HG03432 (cell line): Measurements from ENCODE around the gene DNM1.
"Not testable (repeated sequence)": the region's sequence is repeated elsewhere in the genome, so short reads cannot be mapped to it uniquely, and the experiment has no call there.

Experiments
- ATAC-seq: cut with Tn5 transposase; IDR thresholded peaks from one replicate; pipeline ENCODE4 v1.9.1; 2021; ENCODE audit warnings: mild to moderate bottlenecking, moderate library complexity; ENCODE audit not compliant: unreplicated experiment

DNM1 gene

DNA sequence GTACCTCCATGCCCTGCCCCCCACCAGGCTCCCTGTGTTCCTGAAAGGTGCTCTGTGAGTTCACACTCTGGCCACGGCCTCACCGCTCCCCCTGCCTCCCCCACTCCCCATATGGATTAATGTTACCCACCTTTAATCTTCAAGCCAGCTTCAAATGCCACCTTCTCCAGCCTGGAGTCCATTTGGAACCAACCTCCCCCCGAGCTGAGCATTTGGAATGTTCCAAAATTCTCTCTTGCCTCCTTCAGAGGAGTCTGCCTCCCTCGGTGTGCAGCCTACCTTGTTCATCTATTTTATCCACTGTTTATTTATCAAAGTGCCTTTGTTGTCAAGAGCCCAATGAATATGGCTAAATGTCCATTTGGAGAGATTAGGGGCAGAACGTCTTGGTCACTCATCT, 68.3 kb downstream of the DNM1 start:
- no peak for ATAC-seq

DNA sequence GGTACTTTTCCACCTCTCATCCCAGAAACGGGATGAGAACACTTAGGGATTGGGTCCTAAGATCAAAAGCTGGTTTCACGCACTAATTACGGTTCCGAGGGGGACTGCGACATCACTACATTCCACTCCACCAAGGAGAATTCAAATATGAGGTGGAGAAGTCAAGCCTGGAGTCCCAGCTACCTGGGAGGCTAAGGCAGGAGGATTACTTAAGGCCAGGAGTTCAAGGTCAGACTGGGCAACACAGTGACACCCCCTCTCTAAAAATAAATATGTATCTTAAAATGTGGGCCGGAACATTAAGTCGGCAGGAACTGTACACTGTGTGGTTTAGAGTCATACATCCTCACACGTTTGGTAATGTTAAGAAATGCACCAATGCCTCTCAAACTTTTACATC, 71.1 kb downstream of the DNM1 start:
- ATAC-seq, result no peak

DNA sequence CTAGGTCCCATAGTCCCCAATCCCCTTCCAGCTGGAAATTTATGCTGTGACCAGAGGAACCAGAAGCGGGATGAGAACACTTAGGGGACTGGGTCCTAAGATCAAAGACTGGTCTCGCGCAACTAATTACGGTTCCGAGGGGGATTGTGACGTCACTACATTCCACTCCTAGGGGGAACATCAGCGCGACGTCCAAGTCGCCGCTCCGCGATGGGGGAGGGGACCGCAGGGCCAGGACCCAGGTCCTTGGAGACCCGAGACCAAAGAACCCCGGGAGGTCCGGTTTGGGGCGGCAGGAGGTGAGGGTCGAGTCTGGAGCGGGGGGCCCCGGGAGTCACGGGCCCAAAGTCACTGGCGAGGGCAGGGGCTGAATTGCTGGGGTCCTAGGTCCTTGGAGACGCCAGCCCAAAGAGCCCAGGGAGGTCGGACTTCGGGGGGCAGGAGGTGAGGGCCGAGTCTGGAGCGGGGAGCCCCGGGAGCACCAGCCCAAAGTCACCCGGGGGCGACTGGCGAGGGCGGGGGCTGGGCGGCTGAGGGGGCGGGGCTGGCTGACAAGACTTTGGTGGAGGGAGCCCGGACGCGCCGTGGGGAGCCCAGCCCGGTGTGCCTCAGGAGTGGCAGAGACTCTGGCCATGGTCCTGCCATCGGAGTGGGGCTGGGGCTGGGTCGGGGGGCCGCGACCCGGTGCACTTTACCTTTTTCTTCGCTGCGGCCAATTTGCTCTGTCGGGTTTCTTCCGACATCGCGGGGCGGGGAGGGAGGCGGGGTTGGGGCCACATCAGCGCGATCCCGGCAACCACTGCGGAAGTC, 72.2 kb downstream of the DNM1 start, which contains the start of gene GOLGA2:
Gene GOLGA2, minus strand, starts transcription at position 810 of the 810 bp plus-strand sequence. Its CDS starts 31 bp downstream, at position 779.
- peak; percentile 61 for ATAC-seq

DNA sequence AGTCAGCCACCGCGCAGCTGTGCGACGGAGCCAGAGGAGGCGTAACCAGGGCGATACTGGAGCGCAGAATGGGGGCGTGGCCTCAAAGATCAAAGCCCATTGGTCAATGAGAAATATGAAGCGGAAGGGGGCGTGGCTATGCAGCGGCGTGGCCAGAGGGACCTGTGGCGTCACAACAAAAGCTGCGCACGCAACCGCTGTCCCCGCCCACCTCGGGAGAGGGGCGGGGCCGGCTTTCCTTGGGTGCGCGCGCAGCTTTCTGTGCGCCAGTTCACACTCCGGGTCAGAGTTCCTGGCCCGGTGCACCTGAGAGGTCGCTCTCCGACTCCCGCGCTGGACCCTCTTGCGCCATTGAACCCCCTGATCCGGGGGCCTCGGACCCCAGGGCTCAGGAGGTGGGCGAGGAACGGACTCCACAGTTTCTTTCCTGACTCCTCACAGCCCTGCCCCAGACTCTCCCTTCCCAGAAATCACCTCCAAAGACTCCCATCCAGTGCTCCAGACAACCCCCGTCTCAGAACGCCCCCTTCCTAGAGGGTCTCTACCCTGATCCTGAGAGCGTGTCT, 72.9 kb downstream of the DNM1 start, which contains the start of gene SWI5:
Gene SWI5, plus strand, starts transcription at position 269 of the 566 bp plus-strand sequence.
- ATAC-seq, result peak; percentile 96

DNA sequence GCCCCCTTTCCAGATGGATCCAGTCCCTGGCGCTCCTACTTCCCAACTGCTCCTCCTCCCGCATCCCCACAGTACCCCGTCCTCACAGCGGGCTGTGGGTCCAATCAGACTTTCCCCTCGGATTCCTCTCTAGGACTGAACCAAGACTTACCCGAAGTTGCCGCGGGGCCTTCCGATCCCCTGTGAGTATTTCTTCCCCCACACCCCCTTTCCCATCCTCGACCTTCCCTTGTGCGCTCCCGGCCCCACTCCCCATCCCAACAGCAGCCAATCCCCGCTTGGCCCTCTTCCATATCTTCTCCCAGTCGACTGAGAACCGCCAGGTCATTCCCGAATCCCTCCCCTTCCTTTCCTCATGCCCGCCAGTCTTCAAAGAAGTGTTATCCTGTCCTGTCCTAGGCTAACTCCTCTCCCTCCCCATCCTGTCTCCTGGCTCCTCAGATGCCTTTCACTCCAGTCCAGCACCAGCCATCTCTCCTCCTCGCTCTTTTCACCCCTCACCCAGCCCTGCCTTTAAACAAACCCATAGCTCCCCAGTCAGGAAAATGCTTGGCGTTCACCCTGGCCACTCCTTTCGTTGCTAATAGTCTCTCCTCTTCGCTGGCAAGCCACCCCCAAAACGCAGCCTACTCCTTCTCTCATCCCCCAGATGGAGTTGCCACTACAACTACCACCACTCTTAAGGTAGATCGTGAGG, 73.5 kb downstream of the DNM1 start:
- ATAC-seq, result no peak

DNA sequence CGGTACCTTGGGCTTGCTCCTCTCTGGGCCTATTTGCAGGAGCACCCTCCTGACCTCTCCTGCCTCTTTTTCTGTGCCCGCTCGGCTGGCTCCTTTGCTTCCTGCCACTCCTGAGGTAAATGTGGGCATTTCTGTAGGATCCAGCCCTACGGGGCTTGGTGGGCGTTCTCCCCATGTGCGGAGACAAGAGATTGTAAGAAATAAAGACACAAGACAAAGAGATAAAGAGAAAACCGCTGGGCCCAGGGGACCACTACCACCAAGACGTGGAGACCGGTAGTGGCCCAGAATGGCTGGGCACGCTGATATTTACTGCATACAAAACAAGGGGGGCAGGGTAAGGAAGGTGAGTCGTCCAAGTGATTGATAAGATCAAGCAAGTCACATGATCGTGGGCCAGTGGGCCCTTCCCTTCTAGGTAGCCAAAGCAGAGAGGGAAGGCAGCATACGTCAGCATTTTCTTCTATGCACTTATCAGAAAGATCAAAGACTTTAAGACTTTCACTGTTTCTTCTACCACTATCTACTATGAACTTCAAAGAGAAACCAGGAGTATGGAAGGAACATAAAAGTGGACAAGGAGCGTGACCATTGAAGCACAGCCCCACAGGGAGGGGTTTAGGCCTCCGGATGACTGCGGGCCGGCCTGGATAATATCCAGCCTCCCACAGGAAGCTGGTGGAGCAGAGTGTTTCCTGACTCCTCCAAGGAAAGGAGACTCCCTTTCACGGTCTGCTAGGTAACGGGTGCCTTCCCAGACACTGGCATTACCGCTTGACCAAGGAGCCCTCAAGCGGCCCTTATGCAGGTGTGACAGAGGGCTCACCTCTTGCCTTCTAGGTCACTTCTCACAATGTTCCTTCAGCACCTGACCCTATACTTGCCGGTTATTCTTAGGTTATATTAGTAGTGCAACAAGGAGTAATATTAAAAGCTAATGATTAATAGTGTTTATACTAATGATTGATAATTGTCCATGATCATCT, 76.2 kb downstream of the DNM1 start:
- ATAC-seq, result not testable (repeated sequence)

DNA sequence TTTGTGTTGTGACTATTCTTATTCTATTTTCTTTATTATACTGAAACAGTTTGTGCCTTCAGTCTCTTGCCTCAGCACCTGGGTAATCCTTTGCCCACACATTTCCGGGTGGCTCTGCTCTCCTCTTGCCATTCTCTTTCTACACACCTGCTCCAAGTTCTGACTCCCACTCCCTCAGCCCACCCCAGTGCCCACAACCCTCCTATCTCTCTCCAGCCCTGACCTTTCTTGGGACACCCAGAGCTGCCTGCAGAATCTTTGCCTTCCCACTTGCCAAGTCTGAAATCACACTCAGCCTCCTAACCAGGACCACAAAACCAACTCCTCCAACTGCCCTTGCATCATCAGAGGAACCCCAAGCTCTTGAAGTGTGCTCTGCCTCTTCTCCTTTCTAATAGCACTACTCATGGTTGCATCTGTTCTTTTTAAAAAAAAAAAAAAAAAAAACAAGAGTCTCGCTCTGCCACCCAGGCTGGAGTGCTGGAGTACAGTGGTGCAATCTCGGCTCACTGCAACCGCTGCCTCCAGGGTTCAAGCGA, 77.0 kb downstream of the DNM1 start:
- no peak for ATAC-seq

DNA sequence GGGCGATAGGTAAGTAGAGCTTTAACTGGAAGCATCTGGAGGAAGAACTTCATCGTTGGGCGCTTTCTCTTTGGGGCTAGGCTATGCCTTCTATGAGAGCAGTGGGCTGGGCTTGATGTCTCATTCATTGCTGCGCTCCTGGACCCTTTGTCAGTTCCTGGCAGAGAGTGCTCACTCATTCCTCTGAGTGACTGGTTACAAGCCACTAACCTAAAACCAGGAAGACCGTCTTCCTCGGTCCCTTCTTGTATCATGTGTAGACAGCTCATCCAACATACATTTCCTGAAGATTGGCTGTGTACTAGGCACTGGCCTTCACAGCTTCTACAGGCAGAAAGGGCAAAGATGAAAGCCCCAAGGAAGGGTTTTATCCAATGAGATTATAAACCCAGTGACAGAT, 79.3 kb downstream of the DNM1 start:
- ATAC-seq, result no peak

DNA sequence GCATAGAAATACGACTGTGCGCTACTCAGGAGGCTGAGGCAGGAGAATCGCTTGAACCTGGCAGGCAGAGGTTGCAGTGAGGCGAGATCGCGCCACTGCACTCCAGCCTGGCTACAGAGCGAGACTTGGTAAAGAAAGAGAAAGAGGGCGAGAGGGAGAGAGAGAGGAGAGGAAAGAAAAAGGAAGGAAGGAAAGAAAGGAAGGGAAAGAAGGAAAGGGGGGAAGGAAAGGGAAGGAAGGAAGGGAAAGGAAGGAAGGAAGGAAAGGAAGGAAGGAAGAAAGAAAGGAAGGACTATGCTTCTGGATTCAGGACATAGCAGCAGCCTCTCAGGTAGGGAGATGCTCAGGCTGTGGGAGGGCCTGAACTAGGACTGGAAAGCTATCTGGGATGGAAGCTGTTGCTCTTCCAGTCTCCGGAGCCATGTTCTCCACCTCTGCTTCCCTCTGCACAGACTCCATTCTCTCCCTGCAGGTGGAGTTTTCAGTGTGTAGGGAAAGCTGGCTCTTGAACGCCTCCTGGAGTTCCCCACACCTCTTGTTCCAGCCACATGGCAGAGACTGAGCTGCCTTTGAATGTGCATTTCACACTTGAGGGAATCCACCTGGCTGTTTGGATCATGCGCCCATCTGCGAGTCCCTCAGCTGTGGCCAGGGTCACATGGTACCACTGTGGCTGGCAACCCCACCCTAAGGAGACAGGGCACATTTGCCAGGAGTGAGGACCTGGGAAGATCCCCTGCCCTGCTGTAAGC, 82.0 kb downstream of the DNM1 start:
- no peak for ATAC-seq

DNA sequence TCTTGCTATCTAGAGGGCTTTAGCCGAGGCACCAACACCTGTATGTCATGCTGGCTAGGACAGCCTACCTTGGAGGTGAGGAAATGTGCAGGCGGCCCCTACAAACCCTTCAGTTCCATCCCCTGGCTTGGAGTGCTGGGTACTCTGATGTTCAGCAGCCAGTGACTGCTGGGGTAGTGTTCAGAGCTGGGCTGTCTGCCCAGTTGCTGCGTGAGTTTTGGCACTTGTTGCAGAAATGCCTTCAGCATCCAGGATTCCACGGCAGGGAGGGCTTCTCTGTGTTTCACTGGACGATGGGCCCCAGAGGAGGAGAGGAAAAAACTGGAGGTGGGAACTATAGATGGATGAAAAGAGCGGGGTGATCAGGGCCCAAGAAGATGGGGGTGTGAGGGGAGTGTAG, 83.3 kb downstream of the DNM1 start:
- no peak for ATAC-seq

DNA sequence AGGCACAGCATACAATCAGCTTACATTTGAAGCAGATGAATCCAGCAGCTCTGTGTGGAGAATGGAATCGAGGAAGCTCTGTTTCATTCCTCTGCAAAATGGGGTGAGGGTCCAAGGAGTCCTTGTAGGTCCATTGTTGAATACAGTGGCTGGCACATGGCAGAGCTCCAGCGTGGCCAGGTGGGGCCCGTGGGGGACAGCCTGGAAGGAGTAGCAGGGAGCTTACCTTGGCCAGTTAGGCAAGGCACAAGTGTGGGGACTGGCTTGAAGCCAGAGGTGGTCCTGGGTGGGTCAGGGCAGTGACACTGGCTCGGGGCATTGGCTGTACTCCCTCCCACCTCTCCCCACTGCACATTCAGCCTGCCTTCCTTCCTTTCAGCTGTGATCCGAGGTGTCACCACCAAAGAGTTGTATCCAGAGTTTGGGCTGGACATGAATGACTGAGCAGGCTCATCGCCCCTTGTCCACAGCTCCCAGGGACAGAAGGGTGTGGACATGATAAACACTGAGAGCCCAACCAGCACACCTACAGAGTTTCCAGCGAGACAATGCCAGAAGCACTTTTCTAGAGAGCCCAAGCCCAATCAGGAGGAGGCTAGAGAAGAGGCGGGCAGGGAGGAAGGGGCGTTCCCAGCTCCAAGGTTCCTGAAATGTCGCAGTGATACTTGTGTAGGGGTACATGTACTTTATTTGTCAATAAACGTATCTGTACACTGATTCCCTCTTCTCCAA, 85.3 kb downstream of the DNM1 start:
- ATAC-seq, result no peak

DNA sequence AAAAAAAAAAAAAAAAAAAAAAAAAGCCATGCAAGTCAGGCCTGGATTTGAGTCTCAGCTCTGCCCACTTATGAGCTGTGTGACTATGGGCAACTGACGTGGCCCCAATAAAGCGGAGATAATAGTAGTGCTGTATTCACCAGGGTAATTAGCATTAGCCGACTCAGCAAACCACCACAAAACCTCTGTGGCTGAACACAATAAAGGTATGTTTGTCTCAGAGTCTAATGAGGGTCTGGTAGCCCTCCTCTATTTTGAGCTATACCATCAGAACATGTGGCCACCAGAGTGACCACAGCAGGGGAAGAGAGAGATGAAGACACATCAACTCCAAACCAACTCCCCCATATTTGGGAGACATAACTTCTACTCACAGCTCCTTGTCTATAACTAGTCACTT, 88.8 kb downstream of the DNM1 start:
- ATAC-seq, result no peak

DNA sequence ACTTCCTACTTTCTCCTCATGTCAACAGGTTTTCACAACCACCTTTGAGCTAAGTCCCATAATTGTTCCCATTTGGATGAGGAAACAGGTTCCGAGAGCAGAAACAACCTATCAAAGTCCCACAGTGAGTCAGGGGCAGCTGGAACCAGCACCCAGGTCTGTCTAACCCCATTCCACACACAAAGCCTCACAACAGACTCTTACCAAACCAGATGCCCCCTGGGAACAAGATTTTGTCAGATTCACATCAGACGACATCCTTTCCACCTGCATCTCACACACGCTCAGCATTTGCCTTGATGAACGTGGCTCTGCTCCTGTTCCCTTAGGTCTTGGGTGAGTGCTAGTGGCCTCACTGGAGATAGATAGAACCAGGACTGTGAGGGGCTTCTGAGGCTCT, 89.9 kb downstream of the DNM1 start:
- ATAC-seq, result no peak

DNA sequence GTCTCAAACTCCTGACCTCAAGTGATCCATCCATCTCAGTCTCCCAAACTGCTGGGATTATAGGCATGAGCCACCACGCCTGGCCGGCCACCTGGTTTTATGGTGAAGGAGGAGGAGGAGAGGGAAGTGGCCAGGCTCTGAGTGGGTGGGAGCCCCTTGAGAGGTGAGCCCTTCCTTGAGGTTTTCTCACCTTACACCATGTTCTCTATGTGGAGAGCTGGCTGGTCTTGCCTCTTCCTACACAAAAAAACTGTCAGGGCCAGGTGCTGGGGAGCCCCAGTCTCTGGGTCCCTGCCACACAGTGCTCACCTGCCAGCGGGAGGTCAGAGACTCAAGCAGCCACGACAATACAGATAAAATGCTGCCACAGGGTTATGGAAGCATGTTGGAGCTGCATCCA, 91.0 kb downstream of the DNM1 start:
- no peak for ATAC-seq

DNA sequence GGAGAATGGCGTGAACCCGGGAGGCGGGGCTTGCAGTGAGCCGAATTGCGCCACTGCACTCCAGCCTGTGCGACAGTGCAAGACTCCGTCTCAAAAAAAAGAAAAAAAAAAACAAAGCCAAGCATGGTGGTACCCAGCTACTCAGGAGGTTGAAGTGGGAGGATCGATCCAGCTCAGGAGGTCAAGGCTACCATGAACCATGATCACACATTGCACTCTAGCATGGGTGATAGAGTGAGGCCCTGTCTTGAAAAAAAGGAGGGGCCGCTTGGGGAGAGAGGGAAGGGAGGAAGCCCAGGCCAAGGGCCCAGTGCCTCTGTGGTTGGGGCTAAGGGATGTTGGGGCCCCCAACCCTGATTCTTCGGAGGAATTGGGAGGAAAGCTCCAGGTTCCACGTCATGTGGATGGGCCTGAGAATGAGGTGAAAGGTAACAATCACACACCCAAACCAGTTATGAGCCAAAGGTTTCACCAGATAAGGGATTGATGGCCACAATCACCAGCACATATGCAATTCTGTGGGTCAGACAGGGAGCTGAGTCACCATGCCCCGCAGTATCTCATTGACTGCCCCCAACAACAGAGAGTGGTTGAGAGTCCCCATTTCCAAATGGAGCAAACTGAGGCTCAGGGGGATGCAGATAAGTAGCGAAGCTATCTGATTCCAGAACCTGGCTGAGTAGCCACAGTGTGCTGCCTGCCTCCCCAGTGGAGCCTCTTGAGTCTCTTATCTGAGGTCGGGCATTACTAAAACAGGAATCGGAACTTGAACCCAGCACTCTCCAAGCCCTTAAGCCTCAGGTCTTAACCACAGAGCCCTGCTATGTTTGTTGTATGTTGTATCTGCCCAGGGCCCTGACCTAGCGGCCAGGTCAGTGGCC, 93.4 kb downstream of the DNM1 start:
- no peak for ATAC-seq

DNA sequence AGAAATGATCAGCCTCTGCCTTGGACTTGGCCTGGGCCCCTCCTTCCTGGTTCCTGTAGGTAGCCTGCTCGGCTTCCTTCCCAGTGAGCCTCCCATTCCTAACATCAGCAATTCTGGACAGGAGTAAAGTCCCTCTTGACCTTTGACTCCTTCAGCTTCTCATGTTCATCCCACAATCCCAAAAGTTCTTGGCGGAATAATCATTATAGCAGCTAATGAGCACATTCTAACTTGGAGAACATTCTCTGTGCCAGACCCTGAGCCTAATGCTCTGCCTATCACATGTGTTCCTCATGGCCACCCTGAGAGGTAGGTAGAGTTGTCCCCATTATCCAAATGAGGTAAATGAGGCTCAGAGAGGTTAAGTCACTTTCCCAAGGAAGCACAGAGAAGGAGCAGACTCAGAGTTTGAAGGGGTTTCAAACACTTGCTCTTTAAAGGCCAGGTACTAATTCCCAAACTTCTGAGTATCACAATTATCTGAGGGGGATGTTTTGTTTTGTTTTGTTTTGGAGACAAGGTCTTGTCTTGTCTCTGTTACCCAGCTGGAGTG, 94.1 kb downstream of the DNM1 start:
- ATAC-seq, result no peak

DNA sequence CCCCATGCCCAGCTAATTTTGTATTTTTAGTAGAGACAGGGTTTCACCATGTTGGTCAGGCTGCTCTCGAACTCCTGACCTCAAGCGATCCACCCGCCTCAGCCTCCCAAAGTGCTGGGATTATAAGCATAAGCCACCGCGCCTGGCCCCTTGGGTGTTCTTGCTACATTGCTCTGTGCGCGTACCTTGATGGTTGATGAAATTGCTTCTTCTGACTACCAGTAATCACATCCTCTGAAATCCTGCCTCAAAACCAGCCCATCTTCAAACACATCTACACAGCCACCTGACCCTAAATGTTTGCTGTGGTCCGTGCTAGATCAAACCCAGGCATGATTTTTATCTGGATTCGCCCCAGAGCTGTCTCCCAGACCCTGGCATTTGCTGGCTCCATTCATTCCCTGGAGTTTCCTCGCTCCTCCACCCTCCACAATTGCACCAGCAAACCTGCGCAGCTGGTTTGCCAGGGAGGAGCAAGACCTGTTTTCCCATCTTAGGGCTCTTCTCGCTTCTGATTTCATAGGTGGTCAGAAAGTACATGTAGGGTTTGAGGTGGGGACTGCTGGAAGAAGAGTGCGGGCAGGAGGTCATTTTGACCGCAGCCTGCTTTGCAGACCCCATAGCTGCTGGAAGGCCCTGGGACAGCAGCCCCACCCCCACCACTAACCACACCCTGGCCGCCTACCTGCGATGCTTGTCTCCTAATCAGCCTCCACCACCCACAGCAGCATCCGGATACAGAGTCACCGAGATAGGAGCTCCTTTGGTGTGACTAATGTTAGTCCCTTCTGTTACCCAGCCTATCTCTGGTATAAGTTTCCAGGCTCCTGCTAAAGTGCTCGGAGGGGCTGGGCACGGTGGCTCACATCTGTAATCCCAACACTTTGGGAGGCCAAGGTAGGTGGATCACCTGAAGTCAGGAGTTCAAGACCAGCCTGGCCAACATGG, 95.6 kb downstream of the DNM1 start:
- ATAC-seq, result no peak
